H1 (cell line): ENCODE results near the gene RANBP3L. TPM values are rescaled to one million over a fixed set of nuclear protein-coding genes. Genes with fewer than 3 reads are reported as not detected.

Experiments
- CTCF ChIA-PET: fragments of 300-600 bp; sonication (Branson Sonifier 250); formaldehyde crosslinking; loops from one replicate; lab custom pipeline; 2021; ENCODE audit not compliant: partially characterized antibody; lab: Charles Lee
- POLR2A ChIA-PET: fragments of 300-600 bp; sonication (Branson Sonifier 250); formaldehyde crosslinking; loops from one replicate; lab custom pipeline; 2021; ENCODE audit warnings: inconsistent platforms; ENCODE audit not compliant: partially characterized antibody; lab: Charles Lee
- DNase-seq, 2 experiments: peaks; one replicate each; pipeline versions ENCODE4 v3.0.0 to v3.0.0-alpha.2; 2010 to 2022; ENCODE audit warnings: low spot score in 2 of 2, low read depth in 1 of 2, mixed read lengths in 1 of 2
- FAIRE-seq: peaks from 2 replicates; lab custom pipeline; 2011; peaks lifted over from hg19 to GRCh38; lab: Jason Lieb, UNC
- H2AFZ ChIP-seq: 2 replicates; pipeline ENCODE4 v1.8.1; 2012; ENCODE audit warnings: low read length, inconsistent platforms
- H2AK5ac ChIP-seq: 2 replicates; pipeline ENCODE4 v1.6.1; 2013; ENCODE audit warnings: low read depth, low read length
- H2BK120ac ChIP-seq: replicated peaks from 2 replicates; pipeline ENCODE3; 2013; ENCODE audit warnings: low read depth, low read length, inconsistent platforms
- H2BK12ac ChIP-seq: 2 replicates; pipeline ENCODE4 v1.6.1; 2013; ENCODE audit warnings: low read depth, low read length
- H2BK15ac ChIP-seq: 2 replicates; pipeline ENCODE4 v1.6.1; 2013; ENCODE audit warnings: low read length
- H2BK20ac ChIP-seq: 2 replicates; pipeline ENCODE4 v1.6.1; 2013; ENCODE audit warnings: low read length
- H2BK5ac ChIP-seq: 2 replicates; pipeline ENCODE4 v1.6.1; 2013; ENCODE audit warnings: low read depth, low read length
- H3K14ac ChIP-seq: 2 replicates; pipeline ENCODE4 v1.6.1; 2013; ENCODE audit warnings: inconsistent platforms; ENCODE audit not compliant: insufficient read length
- H3K18ac ChIP-seq: 2 replicates; pipeline ENCODE4 v1.6.1; 2013; ENCODE audit warnings: low read length; ENCODE audit errors: extremely low read depth
- H3K23ac ChIP-seq: 2 replicates; pipeline ENCODE4 v1.6.1; 2013; ENCODE audit warnings: inconsistent platforms; ENCODE audit not compliant: insufficient read length
- H3K23me2 ChIP-seq: 2 replicates; pipeline ENCODE4 v1.6.1; 2013; ENCODE audit warnings: low read depth, low read length
- H3K27ac ChIP-seq: 2 replicates; pipeline ENCODE4 v1.6.1; 2011; ENCODE audit warnings: low read depth, low read length, inconsistent platforms
- H3K27me3 ChIP-seq, 4 experiments: replicated peaks in 1 of 4; 1 replicate in 1 of 4; 2 replicates in 3 of 4; pipeline versions ENCODE4 v1.6.1 to v1.8.1; 2011 to 2013; ENCODE audit warnings: low read length in 3 of 4, mild to moderate bottlenecking in 3 of 4, inconsistent platforms in 2 of 4, mixed read lengths in 2 of 4, moderate library complexity in 1 of 4; ENCODE audit not compliant: control insufficient read depth in 3 of 4, insufficient read depth in 3 of 4; ENCODE audit errors: extremely low read depth in 1 of 4
- H3K36me3 ChIP-seq, 4 experiments: 2 replicates each; pipeline versions ENCODE4 v1.6.1 to v1.8.1; 2011 to 2013; ENCODE audit warnings: mild to moderate bottlenecking in 4 of 4, low read length in 3 of 4, moderate library complexity in 2 of 4, control low read depth in 1 of 4, inconsistent platforms in 1 of 4; ENCODE audit not compliant: insufficient read depth in 4 of 4, control insufficient read depth in 2 of 4
- H3K4ac ChIP-seq: replicated peaks from 2 replicates; pipeline ENCODE3; 2013; ENCODE audit warnings: low read length, low read depth, mixed read lengths, inconsistent platforms; ENCODE audit not compliant: insufficient read length
- H3K4me1 ChIP-seq, 4 experiments: replicated peaks in 1 of 4; 1 replicate in 1 of 4; 2 replicates in 3 of 4; pipeline versions ENCODE4 v1.6.1 to v1.8.1; 2011 to 2013; ENCODE audit warnings: low read length in 3 of 4, inconsistent platforms in 2 of 4, mixed read lengths in 1 of 4; ENCODE audit not compliant: insufficient read depth in 4 of 4, control insufficient read depth in 3 of 4
- H3K4me2 ChIP-seq, 2 experiments: 2 replicates each; pipeline versions ENCODE4 v1.6.1 to v1.8.1; 2011 to 2013; ENCODE audit warnings: low read depth in 2 of 2, low read length in 2 of 2, control low read depth in 1 of 2, inconsistent platforms in 1 of 2, mild to moderate bottlenecking in 1 of 2; ENCODE audit not compliant: insufficient read depth in 1 of 2
- H3K4me3 ChIP-seq, 4 experiments: fragments of 200-600, 300-600 bp in 1 of 4; sonication (generic), shearing (Covaris generic), sonication (Bioruptor Twin) in 1 of 4; 2 replicates each; pipeline versions ENCODE4 v1.5.1 to v1.8.1; 2011 to 2016; ENCODE audit warnings: low read length in 4 of 4, low read depth in 3 of 4, control low read depth in 2 of 4, inconsistent platforms in 2 of 4, mild to moderate bottlenecking in 2 of 4, mixed read lengths in 1 of 4, moderate library complexity in 1 of 4; ENCODE audit not compliant: insufficient read depth in 2 of 4; ENCODE audit errors: extremely low read depth in 1 of 4
- H3K56ac ChIP-seq: replicated peaks from 2 replicates; pipeline ENCODE3; 2013; ENCODE audit warnings: low read depth, mild to moderate bottlenecking, mixed read lengths, low read length, inconsistent platforms; ENCODE audit not compliant: insufficient read length
- H3K79me1 ChIP-seq: 2 replicates; pipeline ENCODE4 v1.6.1; 2013; ENCODE audit warnings: low read depth, low read length, control low read depth
- H3K79me2 ChIP-seq, 2 experiments: 2 replicates each; pipeline versions ENCODE4 v1.6.1 to v1.8.1; 2012 to 2013; ENCODE audit warnings: low read length in 2 of 2, mild to moderate bottlenecking in 2 of 2, inconsistent platforms in 1 of 2; ENCODE audit not compliant: insufficient read depth in 2 of 2, control insufficient read depth in 1 of 2
- H3K9ac ChIP-seq, 4 experiments: replicated peaks in 1 of 4; 1 replicate in 1 of 4; 2 replicates in 3 of 4; pipeline versions ENCODE4 v1.6.1 to v1.8.1; 2011 to 2013; ENCODE audit warnings: low read depth in 3 of 4, low read length in 3 of 4, control low read depth in 2 of 4, mild to moderate bottlenecking in 2 of 4, moderate library complexity in 2 of 4, inconsistent platforms in 1 of 4; ENCODE audit errors: extremely low read depth in 1 of 4
- H3K9me3 ChIP-seq, 2 experiments: 2 replicates each; pipeline versions ENCODE4 v1.6.1 to v1.8.1; 2012 to 2013; ENCODE audit warnings: mild to moderate bottlenecking in 2 of 2, moderate library complexity in 2 of 2, control low read depth in 1 of 2, inconsistent platforms in 1 of 2, low read depth in 1 of 2, low read length in 1 of 2, mixed read lengths in 1 of 2; ENCODE audit not compliant: insufficient read depth in 2 of 2
- H4K20me1 ChIP-seq, 2 experiments: replicated peaks in 1 of 2; 2 replicates each; pipeline versions ENCODE3 to v1.8.1; 2011 to 2013; ENCODE audit warnings: inconsistent platforms in 2 of 2, low read length in 2 of 2, mild to moderate bottlenecking in 1 of 2; ENCODE audit not compliant: insufficient read depth in 2 of 2, control insufficient read depth in 1 of 2
- H4K5ac ChIP-seq: 2 replicates; pipeline ENCODE4 v1.6.1; 2013; ENCODE audit warnings: low read length, low read depth, mixed read lengths, inconsistent platforms; ENCODE audit not compliant: insufficient read length
- H4K8ac ChIP-seq: 2 replicates; pipeline ENCODE4 v1.8.0; 2013; ENCODE audit warnings: mild to moderate bottlenecking, moderate library complexity, low read length, inconsistent platforms; ENCODE audit not compliant: insufficient read depth; ENCODE audit errors: extremely low read depth
- H4K91ac ChIP-seq: replicated peaks from 2 replicates; pipeline ENCODE3; 2013; ENCODE audit warnings: low read length, mixed read lengths, inconsistent platforms; ENCODE audit not compliant: insufficient read length
- EGR1 ChIP-seq: IDR thresholded peaks from 2 replicates; pipeline ENCODE4 v1.6.1; 2011; ENCODE audit warnings: low read depth, low read length, borderline replicate concordance
- JUN ChIP-seq: IDR thresholded peaks from 2 replicates; pipeline ENCODE4 v1.6.1; 2011; ENCODE audit warnings: low read depth, mild to moderate bottlenecking, improper control_type of control experiment, low read length
- POLR2AphosphoS5 ChIP-seq: IDR thresholded peaks from 2 replicates; pipeline ENCODE4 v1.6.1; 2011; ENCODE audit warnings: low read depth, low read length
- RBBP5 ChIP-seq: IDR thresholded peaks from 2 replicates; pipeline ENCODE4 v1.7.1; 2012; ENCODE audit warnings: low read depth, mild to moderate bottlenecking, inconsistent platforms, low read length, moderate library complexity, borderline replicate concordance
- TEAD4 ChIP-seq: IDR thresholded peaks from 2 replicates; pipeline ENCODE4 v1.6.1; 2012; ENCODE audit warnings: low read depth, low read length, inconsistent platforms, mixed read lengths
- YY1 ChIP-seq: IDR thresholded peaks from 2 replicates; pipeline ENCODE4 v1.6.1; 2011; ENCODE audit warnings: low read depth, mild to moderate bottlenecking, low read length
- WGBS, 2 experiments: shearing (Covaris generic) in 1 of 2; methylation state at CpG; one replicate each; pipeline versions ENCODE4 v1.1.6 to v1.1.7; 2013 to 2015; ENCODE audit warnings: low lambda C conversion rate in 2 of 2, mixed read lengths in 2 of 2, inconsistent platforms in 1 of 2, low coverage in 1 of 2, missing lambda C conversion rate in 1 of 2; ENCODE audit not compliant: insufficient replicate concordance in 2 of 2, insufficient coverage in 1 of 2, insufficient read length in 1 of 2; ENCODE audit errors: extremely low coverage in 1 of 2, missing lambda C conversion rate in 1 of 2; 5-methylcytosine and 5-hydroxymethylcytosine counted together
- polyA plus RNA-seq, 7 experiments: library from polyadenylated mRNA; depleted of rRNA in 3 of 7; stranded (reverse) in 5 of 7; unstranded in 2 of 7; fragments of >200 nt in 5 of 7; fragments of 200-250 nt in 2 of 7; gene quantifications; 1 replicate in 5 of 7; 2 replicates in 1 of 7; 4 replicates in 1 of 7; pipeline versions ENCODE4 v1.2.1 to v1.2.3, GENCODE V29; 2011 to 2013; ENCODE audit warnings: missing spikeins in 2 of 7, mixed read lengths in 2 of 7
- total RNA-seq: library from RNA; stranded (reverse); fragmentation: NEBNext Ultra II Directional; extraction: Animal tissue kit (Norgen Biotek cat#: 25700); gene quantifications from 2 replicates; pipeline ENCODE4 v1.2.1, GENCODE V29; 2021

RANBP3L gene
- total and polyA plus RNA-seq, 2 of the 8 experiments (the other 6 are each of a cell fraction or from before 2014, with no cell fraction given), result not detected

DNA sequence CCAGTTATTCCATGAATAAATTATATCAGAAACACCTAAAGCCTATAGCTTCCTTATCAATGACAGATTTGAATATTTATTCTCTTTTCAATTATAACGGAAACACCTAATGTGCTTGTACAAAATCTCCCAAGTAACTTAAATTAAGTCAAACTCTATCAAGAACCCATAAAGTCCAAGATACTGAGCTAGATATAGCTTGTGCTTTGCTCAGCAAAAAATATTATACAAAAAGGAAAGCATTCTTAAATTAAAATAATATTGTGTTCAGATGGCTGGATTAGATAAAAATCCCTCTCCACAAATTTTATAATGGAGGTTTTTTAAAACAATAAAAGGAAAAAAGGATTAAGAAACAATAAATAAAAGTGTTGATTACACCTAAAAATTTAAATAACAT, 83.7 kb downstream of the RANBP3L start:
- POLR2A ChIA-PET, result no interaction called here
- H2BK5ac ChIP-seq, result no peak overlapping the region
- no peak for DNase-seq
- H2BK20ac ChIP-seq, result no peak overlapping the region
- H3K23me2 ChIP-seq, result no peaks in the 10 kb centered on the region
- no peak overlapping the region for H3K56ac ChIP-seq
- TF ChIP-seq TEAD4 (no peak), EGR1 (no peak), YY1 (no peak), RBBP5 (no peak), JUN (no peak), POLR2AphosphoS5 (no peak)
- no peak overlapping the region for H3K9ac ChIP-seq
- H3K14ac ChIP-seq, result no peak overlapping the region
- H4K20me1 ChIP-seq, result no peaks in the 10 kb centered on the region
- H3K79me2 ChIP-seq, result no peaks in the 10 kb centered on the region
- no peak overlapping the region for H2AK5ac ChIP-seq
- no peak overlapping the region for H2BK12ac ChIP-seq
- no peak overlapping the region for H2AFZ ChIP-seq
- no peak overlapping the region for H3K4ac ChIP-seq
- no peaks in the 10 kb centered on the region; a peak in 2 of 8 replicates for H3K36me3 ChIP-seq
- no peak overlapping the region for H3K27ac ChIP-seq
- H3K18ac ChIP-seq, result no peak overlapping the region
- no peak overlapping the region for H4K8ac ChIP-seq
- no peak overlapping the region for H2BK15ac ChIP-seq
- no peaks in the 10 kb centered on the region for H3K9me3 ChIP-seq
- no peak for FAIRE-seq
- CTCF ChIA-PET, result interaction anchor here (0.7 to 1.2 kb wide), 4 partner anchors 115 to 478 kb away, joined by 3 to 4 read pairs (median 3); no protein-coding TSS in a partner anchor
- no peak overlapping the region for H3K4me3 ChIP-seq
- no peaks in the 10 kb centered on the region for H3K79me1 ChIP-seq
- no peaks in the 10 kb centered on the region for H3K4me1 ChIP-seq
- H2BK120ac ChIP-seq, result no peak overlapping the region
- 89% methylated on average over 1 of the region's 1 CpG; no CpG with 5 or more reads in 1 of the 2 experiments for WGBS, 2 experiments
- H4K91ac ChIP-seq, result no peak overlapping the region
- H3K23ac ChIP-seq, result no peak overlapping the region
- H3K27me3 ChIP-seq, result no peaks in the 10 kb centered on the region
- no peak overlapping the region for H3K4me2 ChIP-seq
- H4K5ac ChIP-seq, result no peak overlapping the region
